GM19023 (cell line): ENCODE data around the gene LMBR1.
"Not testable (repeated sequence)": the region's sequence is repeated elsewhere in the genome, so short reads cannot be mapped to it uniquely, and the experiment has no call there.

ENCODE experiments used
- ATAC-seq: cut with Tn5 transposase; IDR thresholded peaks from one replicate; pipeline ENCODE4 v1.9.1; 2021; ENCODE audit warnings: mild to moderate bottlenecking, moderate library complexity; ENCODE audit not compliant: unreplicated experiment

LMBR1 gene

DNA sequence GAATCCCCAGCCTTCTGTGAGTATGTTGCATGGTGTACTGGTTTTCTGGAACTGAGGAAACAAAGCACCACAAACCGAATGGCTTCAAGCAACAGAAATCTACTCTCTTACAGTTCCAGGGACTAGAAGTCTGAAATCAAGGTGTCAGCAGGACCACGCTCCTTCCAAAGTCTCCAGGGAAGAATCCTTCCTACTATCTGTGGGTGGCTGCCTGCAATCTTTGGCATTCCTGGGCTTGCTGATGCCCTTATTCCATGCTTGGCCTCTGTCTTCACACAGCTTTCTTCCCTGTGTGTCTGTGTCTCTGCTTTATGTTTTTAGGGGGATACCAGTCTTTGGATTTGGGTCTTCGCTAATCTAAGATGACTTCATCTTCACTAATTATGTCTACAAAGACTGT lies 81.3 kb downstream of the LMBR1 start:
- no peak for ATAC-seq

DNA sequence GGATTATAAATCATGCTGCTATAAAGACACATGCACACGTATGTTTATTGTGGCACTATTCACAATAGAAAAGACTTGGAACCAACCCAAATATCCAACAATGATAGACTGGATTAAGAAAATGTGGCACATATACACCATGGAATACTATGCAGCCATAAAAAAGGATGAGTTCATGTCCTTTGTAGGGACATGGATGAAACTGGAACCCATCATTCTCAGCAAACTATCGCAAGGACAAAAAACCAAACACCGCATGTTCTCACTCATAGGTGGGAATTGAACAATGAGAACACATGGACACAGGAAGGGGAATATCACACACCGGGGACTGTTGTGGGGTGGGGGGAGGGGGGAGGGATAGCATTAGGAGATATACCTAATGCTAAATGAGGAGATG lies 89.3 kb downstream of the LMBR1 start:
- ATAC-seq, result not testable (repeated sequence)

DNA sequence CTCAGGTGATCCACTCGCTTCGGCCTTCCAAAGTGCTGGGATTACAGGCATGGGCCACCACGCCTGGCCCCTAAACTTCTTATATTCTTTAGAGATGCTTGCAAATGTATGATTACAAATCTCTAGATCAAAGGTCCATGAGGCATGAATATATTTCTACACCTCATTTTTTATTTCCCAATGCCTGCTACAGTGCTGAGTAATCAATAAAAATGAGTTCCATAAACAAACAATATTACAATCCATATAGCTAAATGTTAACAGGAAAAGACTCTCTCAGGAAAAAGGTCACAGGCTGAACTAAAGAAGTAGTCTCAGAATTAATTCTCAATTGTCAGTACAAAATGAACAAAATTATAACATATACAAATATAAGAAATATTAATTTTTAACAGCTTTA lies 90.8 kb downstream of the LMBR1 start:
- no peak for ATAC-seq

DNA sequence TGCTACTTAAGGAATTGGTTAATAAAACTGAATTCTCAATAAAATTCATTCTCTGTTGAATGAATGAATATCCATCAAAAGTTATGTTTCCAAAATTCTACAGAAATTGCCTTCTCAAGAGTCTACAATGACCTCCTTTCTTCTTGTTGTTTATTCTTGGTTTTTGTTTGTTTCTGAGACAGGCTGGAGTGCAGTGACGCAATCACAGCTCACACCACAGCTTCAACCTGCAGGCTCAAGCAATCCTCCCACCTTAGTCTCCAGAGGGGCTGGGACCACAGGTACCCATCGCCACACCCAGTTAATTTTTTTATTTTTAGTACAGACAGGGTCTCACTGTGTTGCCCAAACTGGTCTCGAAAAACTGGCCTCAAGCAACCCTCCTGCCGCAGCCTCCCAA lies 97.6 kb downstream of the LMBR1 start:
- ATAC-seq, result no peak

DNA sequence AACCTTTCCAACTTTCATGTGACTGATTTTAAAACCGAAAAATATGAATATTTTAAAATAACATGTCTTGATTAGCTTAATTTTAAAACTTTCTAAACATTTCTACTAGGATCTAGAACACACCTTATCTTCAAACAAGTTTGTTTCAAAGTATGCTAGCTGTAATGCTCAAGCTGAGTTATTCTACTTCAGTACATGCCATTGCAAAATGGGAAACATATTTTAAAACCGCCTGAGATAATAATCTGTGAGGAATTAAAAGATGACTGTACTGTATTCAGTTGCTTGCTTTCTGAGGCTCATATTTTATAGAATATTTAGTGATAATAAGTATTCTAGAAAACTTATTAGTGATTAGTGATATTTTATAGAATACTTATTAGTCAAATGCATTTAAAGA lies 99.6 kb downstream of the LMBR1 start:
- ATAC-seq, result no peak

DNA sequence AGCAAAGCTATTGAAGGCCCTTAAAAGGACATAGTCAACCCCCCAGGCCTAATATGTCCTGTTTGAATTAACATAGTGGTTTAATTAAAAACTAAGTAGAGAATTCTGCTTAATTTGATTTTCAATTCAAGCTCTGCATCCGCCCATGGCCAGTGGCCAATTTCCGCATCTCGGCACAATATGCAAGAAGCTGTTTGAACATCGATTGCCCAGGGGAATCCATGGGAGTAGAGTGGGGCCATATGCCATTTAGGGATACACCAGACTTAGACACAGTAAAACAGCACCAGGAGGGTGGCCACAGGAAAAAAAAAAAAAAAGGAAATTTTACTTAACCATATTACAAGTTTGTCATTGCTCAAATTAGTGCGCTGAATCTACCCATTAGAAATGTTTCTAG lies 100.4 kb downstream of the LMBR1 start:
- no peak for ATAC-seq

DNA sequence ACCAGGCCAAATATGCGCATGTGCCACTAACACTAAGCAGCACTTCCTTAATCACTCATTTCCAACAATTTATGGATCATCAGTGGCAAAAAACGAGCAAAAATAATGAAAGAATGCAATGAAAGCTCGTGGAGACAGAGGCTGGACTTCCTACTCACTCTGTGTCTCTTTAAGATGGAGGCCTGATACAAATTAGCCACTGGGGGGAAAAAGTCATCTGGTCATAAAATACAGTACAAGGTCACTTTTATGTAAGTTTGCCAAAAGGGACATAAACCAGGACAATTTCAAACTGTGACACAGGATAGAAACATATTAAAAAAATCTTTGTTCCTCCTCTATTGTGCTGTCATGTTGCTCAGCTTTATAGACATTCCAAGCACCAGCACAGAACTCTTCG lies 101.7 kb downstream of the LMBR1 start:
- no peak for ATAC-seq

DNA sequence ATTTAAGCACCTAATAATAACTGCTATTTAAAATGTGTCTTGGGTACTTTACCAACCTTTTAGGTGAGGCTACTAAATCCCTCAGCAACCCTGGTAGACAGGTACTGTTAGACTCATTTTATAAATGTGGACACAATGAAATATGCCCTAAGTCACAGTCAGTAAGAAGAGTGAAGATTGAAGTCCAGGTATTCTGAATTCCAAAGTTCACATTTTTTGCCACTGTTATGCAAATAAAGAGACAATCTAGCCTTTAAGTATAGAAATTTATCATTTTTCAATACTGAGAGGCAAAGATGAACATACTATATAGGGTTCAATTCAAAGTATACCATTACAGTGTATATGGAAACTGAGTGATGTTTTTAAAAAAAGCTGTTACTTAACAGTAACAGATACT lies 102.7 kb downstream of the LMBR1 start:
- ATAC-seq, result no peak

DNA sequence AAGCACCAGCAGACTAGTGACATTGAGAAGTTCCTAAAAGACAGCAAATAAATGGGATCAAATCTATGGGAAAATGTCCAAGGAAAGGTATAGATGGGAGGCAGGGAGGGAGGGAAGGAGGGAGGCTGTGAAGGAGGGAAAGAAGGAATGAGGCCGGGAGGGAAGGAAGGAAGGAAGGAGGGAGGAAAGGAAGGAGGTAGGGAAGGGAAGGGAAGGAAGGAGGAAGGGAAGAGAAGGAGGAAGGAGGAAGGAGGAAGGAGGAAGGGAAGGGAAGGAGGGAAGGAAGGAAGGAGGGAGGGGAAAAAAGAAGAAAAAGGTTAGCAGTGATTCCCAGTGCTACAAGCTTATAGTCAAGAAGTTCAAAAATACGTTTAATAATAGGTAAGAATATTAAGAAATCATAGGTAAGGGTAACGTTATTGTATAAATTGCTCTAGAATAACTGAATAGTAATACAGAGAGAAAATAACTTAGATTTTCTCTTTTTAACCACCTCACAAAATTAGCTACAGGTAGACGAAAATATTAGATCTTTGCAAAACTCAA lies 106.9 kb downstream of the LMBR1 start:
- no peak for ATAC-seq

DNA sequence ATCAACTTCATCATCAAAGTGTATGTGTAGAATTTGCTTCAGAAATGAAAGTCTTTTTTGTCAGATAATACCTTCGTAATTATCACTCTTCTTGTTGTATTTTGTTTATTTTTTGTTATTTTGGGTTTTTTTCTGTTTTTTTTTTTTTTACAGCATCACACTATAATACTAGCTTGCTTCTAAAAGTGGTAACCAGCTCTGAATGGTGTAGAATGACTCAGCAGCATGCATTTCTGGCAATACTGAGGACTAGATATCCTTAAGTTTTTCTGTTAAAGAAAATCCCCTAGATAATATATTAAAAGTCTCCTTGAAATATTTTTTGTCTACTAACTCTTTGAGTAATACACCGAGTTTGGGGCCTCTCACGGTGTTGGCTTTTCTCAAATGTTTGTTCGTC lies 109.1 kb downstream of the LMBR1 start:
- ATAC-seq, result no peak

DNA sequence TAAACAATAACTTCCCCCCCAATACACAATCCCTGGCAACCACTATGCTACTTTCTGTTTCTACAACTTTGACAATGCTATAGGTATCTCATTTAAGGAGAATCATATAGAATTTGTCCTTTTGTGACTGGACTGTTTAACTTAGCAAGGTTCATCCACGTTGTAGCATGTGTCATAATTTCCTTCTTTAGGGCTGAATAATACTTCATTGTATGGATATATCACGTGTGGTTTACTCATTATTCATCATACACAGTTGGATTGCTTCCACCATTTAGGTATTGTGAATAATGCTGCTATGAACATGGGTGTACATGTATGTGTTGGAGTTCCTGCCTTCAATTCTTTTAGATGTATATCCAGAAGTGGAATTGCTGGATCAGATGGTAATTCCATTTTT lies 111.0 kb downstream of the LMBR1 start:
- ATAC-seq, result no peak

DNA sequence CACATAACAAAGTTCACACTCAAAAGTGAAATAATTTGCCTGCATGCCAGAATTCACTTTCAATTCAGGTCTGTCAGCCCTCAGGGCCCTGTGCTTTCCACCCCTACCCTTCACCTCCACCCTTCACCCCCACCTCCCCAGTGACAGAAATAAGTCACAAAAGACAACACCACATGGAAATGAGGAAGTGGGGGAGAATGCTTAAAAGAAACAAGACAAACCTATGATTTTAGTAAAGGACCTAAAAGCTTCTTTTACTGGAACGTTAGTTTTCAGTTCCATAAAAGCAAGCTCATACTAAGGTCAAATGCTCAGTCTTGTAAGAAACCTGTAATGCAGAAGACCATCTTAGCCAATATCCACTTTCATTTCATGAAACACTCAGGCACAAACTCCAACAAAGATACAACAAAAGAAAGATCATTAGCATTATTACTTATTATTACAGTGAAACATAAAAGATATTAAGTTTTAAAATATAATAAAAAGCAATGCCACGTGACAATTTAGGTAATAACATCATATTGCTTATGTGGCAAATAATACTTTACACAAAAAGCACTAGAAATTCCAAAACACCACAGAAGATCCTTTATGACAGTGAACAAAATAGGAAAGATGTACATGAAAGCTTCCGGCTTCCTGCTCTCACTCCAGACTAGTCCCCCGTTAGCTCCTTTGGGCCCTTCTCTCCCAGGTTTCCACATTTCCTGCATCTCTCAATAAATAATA lies 112.1 kb downstream of the LMBR1 start:
- ATAC-seq, result peak; percentile 86

DNA sequence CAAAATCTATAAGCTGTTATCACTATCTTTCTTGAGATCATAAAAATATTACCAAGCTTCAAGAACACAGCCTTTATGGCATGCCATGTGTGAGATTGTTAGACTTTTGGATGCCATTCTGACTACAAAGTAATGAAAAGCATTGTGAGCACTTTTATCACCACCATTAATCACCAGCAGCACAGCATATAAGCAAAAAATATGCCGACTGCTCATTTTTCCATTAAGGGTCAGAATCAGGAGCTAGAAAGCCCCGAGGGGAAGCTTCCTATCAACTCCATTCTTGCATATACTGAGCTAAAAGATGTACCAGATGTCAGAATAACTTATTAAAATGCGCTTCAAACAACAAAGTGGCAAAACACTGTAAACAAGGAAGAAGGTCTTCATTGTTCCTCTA lies 114.3 kb downstream of the LMBR1 start:
- no peak for ATAC-seq

DNA sequence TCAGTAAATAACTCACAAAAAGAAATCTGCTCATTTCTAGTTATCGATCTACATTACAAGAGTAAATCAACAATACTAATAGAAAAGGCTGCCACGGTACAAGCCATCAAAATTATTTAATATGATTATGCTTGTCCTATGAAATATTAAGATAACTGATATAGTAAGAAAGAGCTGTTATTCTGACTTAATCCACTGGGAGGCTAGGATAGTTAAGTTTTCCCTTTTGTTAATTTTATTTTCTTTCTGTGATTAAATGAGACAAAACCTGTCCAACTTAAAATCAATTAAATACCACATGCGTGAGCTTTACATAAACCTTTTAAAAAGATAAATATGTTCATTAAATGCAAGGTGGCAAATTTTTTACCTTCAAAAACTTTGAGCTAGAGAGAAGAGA lies 114.8 kb downstream of the LMBR1 start:
- ATAC-seq, result no peak

DNA sequence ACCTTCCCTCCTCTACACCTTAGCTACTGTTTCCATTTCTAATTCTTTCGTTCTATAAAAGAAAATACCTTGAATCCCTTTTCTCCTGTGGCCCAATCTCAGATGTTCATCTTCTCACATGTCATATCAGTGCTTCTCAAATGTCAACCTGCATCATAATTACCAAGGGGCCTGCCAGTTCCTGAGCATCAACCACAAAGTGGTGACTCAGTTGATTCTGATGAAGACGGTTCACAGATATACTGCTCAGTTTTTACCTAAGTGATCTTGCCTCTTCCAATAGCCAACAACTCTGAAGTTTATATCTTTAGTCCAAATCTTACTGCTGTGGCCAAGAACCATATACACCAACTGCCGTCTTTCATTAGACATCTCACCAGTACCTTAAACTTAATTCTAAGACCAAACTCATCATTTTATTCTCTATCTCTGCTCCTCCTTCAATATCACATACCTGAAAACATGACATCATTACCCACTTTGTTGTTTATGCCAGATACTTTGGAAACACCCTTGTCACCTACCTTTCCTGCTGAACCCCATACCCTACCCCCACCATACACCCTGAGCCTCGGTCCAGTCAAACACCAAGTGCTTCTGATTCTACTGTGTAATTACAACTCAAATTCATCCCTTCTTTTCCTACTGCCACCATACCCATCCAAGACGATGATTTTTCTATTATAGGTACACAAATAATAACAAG lies 115.5 kb downstream of the LMBR1 start:
- no peak for ATAC-seq

DNA sequence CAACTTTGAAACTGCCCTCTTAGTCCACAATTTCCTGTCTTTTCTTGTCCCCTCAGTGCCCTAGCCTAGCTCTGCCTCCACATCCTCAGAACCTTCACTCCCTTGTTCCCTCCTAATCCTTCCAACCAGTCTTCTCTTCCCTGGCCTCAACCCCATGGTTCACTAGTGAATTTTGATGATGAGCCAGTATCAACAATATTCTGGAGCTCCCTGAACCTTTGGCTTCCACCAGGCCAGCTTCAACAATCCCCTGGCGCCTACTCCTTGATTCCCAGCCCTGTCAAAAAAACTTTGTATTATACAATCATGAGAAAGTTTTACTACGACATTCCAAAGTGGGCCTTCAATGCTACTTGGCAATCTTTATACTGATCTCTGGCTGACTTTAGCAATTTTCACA lies 116.5 kb downstream of the LMBR1 start:
- no peak for ATAC-seq

DNA sequence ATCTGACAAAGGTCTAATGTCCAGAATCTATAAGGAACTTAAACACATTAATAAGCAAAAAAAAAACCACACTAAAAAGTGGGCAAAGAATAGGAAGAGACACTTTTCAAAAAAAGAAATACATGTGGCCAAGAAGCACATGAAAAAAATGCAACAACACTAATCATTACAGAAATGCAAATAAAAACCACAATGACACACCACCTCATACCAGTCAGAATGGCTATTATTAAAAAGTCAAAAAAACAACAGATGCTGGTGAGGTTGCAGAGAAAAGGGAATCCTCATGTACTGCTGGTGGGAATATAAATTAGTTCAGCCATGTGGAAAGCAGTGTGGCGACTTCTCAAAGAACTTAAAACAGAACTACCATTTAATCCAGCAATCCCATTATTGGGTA lies 119.0 kb downstream of the LMBR1 start:
- ATAC-seq, result peak; percentile 59

DNA sequence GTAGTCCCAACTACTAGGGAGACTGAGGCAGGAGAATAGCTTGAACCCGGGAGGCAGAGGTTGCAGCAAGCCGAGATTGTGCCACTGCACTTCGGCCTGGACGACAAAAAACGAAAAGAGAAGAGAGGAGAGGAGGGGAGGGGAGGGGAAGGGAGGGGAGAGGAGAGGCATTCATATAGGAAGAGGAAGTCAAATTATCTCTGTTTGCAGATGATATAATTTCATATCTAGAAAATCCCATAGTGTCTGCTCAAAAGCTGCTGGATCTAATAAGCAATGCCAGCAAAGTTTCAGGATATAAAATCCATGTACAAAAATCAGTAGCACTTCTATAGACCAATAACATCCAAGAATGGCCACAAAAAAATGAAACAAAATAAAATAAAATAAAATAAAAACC lies 120.3 kb downstream of the LMBR1 start:
- no peak for ATAC-seq

DNA sequence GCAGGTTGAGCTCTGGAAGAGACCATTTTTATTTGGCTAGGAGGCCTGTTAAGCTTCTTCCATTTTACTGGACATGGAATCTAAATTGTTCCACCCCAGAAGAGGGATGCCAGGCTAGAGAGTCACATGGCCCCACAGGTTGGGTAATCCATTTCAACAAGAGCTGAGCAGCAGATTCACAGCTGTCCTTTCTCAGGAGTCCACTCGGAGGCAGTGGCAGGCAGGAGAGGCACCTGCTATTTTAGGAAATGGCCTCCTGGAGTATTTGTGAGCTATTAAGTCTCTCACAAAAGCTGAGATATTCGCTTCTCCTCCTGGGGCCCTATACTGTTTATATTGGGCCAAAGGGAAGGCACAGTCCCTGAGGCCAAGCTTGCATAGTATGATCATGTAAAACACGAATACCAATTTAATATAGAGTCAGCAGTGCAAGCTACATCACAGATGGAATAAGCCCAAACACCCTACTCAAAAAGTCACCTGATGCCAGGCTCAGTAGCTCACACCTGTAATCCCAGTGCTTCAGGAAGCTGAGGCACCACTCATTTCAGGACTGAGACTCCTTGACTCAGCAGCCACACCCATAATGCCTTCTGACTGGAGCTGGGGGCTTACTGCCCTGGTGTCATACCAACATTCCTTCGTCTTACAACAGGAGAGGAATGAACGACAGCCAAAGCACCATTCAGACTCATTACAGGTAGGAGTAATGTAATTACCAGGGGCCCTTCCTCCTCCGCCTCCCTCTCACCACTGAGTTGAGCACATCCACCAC lies 124.1 kb downstream of the LMBR1 start:
- no peak for ATAC-seq

DNA sequence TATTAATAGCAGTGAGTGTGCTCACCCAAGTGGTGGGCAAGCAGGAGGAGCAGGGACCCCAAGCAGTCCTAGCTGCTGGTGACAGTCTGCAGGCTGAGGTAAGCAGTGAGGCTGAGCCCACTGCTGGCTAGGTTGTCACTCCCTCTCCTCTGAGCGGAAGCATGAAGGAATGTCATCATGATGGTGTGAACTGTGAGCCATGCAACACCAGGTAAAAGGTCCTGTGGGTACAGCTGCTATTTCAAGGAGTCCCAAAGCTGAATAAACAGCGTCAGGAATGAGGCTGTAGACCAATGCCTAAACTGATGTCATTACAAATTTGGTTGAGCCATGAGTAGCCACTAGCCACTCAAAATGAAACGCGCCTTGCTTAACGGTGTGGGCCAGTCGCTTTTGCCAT lies 126.3 kb downstream of the LMBR1 start:
- no peak for ATAC-seq

DNA sequence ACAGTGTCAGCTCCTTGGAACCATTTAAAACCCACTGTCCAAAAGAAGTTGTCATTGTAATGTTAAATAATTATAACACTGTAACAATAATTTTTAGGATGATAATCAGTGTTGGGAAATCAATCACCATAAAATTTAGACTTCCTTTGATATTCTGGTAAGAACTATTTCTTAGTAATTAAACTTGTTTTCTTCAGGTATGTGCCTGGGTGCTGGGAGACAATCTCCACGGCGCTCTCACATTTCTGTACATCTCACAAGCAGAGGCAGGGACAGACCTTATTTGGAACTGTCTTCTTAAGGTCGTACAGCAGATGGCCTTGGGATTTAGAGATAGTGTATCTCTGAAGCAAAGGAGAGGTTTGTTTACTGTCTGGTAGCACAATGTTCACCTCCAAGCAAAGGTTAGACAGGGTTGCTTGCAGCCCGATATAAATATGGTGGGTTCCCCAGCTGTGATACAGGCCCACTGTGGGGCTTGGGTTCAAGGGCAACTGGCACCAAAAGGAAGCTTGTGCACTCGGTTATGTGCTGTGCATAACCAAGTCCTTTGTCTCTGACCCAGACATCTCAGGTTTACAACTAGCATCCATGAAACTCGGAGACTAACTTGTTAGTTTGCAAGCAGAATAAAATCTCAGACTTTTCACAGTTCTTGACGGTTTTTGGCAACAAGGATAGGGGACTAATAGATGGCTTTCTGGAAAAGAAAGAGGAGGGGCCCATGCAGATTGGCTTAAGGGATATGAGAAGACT lies 126.9 kb downstream of the LMBR1 start:
- ATAC-seq, result no peak
